GM12875 (cell line): ENCODE data around the gene PEX12.
A peak's percentile ranks its signal among the peaks of the same experiment; 100 is the strongest.

ENCODE experiments used
- H3K4me3 ChIP-seq: one replicate; pipeline ENCODE4 v1.5.1; 2011; ENCODE audit warnings: low read depth, low read length, control low read depth
- CTCF ChIP-seq: IDR thresholded peaks from 2 replicates; pipeline ENCODE4 v1.5.1; 2011; ENCODE audit warnings: low read depth, mild to moderate bottlenecking, control low read depth, inconsistent platforms, low read length, moderate library complexity, borderline replicate concordance; ENCODE audit not compliant: insufficient read depth

The PEX12 gene

GRCh38 chr17:35546487-35546886 is 31.9 kb downstream of the PEX12 start:
- H3K4me3 ChIP-seq: no peak overlapping the region
- TF ChIP-seq CTCF: no peak

- TF ChIP-seq CTCF: no peak
- no peak overlapping the region for H3K4me3 ChIP-seq
These were observed 33.2 kb downstream of the PEX12 start for GRCh38 chr17:35545150-35545549.

GRCh38 chr17:35543856-35544255 is 34.5 kb downstream of the PEX12 start:
- no peak for TF ChIP-seq CTCF
- no peak overlapping the region for H3K4me3 ChIP-seq

GRCh38 chr17:35542990-35543389 is 35.4 kb downstream of the PEX12 start:
- no peak overlapping the region for H3K4me3 ChIP-seq
- no peak for TF ChIP-seq CTCF

GRCh38 chr17:35541434-35541833 is 36.9 kb downstream of the PEX12 start:
- H3K4me3 ChIP-seq: no peak overlapping the region
- TF ChIP-seq CTCF: no peak

GRCh38 chr17:35540589-35541404 is 37.6 kb downstream of the PEX12 start:
- no peak for TF ChIP-seq CTCF
- peak overlapping the region; percentile 18 for H3K4me3 ChIP-seq

GRCh38 chr17:35539659-35540026 is 38.7 kb downstream of the PEX12 start:
- TF ChIP-seq CTCF: no peak
- H3K4me3 ChIP-seq: no peak overlapping the region
